GM21576 (cell line): ENCODE data around the gene NUTM2E.
"Not testable (repeated sequence)": the region's sequence is repeated elsewhere in the genome, so short reads cannot be mapped to it uniquely, and the experiment has no call there.

ENCODE experiments used
- ATAC-seq: cut with Tn5 transposase; IDR thresholded peaks from one replicate; pipeline ENCODE4 v1.9.1; 2021; ENCODE audit warnings: mild to moderate bottlenecking, moderate library complexity; ENCODE audit not compliant: unreplicated experiment

The NUTM2E gene

DNA sequence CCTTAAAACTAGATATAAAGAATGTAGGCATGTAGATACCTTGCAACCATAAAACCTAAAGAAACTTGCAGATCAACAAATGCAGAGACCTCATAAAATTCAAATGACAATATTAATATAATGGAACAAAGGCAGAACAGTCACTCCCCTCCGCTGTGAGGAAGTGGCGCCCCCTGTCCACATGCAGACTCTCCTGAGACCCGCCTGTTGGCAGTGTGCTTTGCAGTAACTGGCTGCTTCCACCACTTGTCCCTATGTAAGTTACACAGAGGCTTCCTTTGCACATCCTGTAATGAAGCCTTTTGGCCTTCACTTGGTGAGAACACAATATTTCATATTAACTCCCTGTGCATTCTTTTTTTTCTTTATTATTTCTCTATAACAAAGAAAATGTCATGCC, 36.3 kb downstream of the NUTM2E start:
- not testable (repeated sequence) for ATAC-seq

- ATAC-seq = not testable (repeated sequence)
These were observed 40.5 kb downstream of the NUTM2E start for GRCh38 chr10:79866903-79867551.

- ATAC-seq = not testable (repeated sequence)
These were observed 41.5 kb downstream of the NUTM2E start for GRCh38 chr10:79868023-79868422.

DNA sequence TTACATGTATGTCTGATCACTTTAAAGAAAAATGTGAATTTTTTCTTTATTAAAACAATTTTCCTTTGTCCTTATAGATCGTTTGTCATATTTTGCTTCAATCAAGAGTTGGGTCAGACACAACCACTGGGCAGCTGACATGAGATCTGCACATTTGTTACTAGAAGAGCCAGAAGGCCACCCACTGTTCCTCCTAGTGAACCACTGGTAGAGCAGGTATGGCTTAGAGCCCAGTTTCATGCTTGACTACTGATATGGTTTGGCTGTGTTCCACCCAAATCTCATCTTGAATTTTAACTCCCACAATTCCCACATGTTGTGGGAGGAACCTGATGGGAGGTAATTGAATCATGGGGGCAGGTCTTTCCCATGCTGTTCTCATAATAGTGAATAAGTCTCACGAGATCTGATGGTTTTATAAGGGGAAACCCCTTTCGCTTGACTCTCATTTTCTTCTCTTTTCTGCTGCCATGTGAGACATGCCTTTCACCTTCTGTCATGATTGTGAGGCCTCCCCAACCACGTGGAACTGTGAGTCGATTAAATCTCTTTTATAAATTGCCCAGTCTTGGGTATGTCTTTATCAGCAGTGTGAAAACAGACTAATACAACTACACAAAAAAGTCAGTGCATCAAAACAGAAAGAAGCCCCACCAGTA, 43.0 kb downstream of the NUTM2E start:
- not testable (repeated sequence) for ATAC-seq

GRCh38 chr10:79871729-79872128, 45.2 kb downstream of the NUTM2E start:
- not testable (repeated sequence) for ATAC-seq
